Neural crest cell (in vitro differentiated cells): ENCODE data around the gene PLAC9. TPM values are rescaled to one million over a fixed set of nuclear protein-coding genes. Genes with fewer than 3 reads are reported as not detected.

Experiments
- DNase-seq: peaks from one replicate; pipeline ENCODE4 v3.0.0; 2021; ENCODE audit warnings: low read depth, mixed read lengths, low spot score
- H3K27ac Mint-ChIP-seq: one replicate; pipeline ENCODE4 v1.8.0; 2021; ENCODE audit warnings: mild to moderate bottlenecking, mixed read lengths; ENCODE audit not compliant: unreplicated experiment
- H3K27me3 Mint-ChIP-seq: 2 replicates; pipeline ENCODE4 v1.8.0; 2021; ENCODE audit warnings: low read depth, mild to moderate bottlenecking, mixed read lengths
- H3K36me3 Mint-ChIP-seq: 2 replicates; pipeline ENCODE4 v1.8.0; 2021; ENCODE audit warnings: low read depth, mild to moderate bottlenecking, mixed read lengths
- H3K4me1 Mint-ChIP-seq: 2 replicates; pipeline ENCODE4 v1.8.0; 2021; ENCODE audit warnings: mixed read lengths
- H3K4me3 Mint-ChIP-seq: one replicate; pipeline ENCODE4 v1.8.0; 2021; ENCODE audit warnings: mild to moderate bottlenecking, mixed read lengths
- H3K9me3 Mint-ChIP-seq: 2 replicates; pipeline ENCODE4 v1.8.0; 2021; ENCODE audit warnings: mixed read lengths
- total RNA-seq: library from RNA; stranded (reverse); gene quantifications from 2 replicates; pipeline ENCODE4 v1.2.1, GENCODE V29; 2021
- TF ChIP-seq, protein P1 (sequence below): fragments of 200-600 bp; sonication (generic); conservative IDR thresholded peaks from 2 replicates; pipeline ENCODE4 v1.5.0; 2021; ENCODE audit warnings: antibody characterized with exemption, mild to moderate bottlenecking

The PLAC9 gene
- total RNA-seq, 1 donor from 2014 or later = 27.5 TPM

DNA sequence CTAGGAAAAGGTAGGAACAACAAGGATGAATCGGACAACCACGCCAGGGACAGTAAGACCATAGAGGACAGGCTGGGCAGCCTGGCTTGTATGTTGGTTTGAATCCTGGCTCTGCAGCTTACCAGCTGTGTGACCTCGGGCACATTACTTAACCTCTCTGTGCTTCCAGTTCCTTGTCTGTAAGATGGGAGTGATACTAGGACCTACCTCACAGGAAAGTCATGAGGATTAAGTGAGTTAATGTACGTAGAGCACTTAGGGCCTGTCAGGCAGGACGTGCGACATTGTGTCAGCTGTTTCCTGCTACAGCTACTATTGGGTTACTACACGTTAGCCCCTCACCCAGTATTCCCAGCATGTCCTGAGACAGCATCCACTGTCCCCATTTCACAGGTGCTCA lies 32.1 kb downstream of the PLAC9 start:
- H3K4me3 Mint-ChIP-seq = no peak overlapping the region
- H3K27ac Mint-ChIP-seq = no peak overlapping the region
- H3K9me3 Mint-ChIP-seq = no peaks in the 10 kb centered on the region
- H3K27me3 Mint-ChIP-seq = no peaks in the 10 kb centered on the region
- H3K36me3 Mint-ChIP-seq = no peaks in the 10 kb centered on the region
- no peak for DNase-seq
- H3K4me1 Mint-ChIP-seq = peaks cover 27% of the 10 kb centered on the region
- TF ChIP-seq, protein P1, sequence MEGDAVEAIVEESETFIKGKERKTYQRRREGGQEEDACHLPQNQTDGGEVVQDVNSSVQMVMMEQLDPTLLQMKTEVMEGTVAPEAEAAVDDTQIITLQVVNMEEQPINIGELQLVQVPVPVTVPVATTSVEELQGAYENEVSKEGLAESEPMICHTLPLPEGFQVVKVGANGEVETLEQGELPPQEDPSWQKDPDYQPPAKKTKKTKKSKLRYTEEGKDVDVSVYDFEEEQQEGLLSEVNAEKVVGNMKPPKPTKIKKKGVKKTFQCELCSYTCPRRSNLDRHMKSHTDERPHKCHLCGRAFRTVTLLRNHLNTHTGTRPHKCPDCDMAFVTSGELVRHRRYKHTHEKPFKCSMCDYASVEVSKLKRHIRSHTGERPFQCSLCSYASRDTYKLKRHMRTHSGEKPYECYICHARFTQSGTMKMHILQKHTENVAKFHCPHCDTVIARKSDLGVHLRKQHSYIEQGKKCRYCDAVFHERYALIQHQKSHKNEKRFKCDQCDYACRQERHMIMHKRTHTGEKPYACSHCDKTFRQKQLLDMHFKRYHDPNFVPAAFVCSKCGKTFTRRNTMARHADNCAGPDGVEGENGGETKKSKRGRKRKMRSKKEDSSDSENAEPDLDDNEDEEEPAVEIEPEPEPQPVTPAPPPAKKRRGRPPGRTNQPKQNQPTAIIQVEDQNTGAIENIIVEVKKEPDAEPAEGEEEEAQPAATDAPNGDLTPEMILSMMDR = no peak

DNA sequence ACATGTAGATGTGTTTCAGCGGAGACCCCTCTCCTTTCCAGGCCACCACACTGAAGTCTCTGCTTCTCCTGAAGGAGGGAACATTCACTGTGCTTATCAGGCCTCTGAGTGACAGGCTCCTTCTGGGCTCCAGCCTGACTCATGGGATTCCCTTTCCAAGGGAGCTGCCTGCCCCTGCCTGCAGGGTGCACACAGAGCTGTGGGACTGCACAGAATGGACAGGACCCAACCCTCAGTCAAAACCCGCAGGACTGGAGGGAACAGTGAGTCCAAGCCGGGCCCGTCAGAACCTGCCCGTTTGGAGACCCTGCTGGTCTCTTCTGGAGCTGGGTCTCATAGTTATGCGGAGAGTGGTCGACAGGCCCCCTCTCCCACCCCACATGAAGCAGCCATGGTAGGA lies 32.6 kb downstream of the PLAC9 start:
- Mint-ChIP-seq H3K9me3 (no peaks in the 10 kb centered on the region), H3K4me1 (peaks cover 24% of the 10 kb centered on the region), H3K4me3 (no peak overlapping the region), H3K27ac (no peak overlapping the region), H3K36me3 (no peaks in the 10 kb centered on the region), H3K27me3 (no peaks in the 10 kb centered on the region)
- TF ChIP-seq, protein P1 = no peak
- no peak for DNase-seq

DNA sequence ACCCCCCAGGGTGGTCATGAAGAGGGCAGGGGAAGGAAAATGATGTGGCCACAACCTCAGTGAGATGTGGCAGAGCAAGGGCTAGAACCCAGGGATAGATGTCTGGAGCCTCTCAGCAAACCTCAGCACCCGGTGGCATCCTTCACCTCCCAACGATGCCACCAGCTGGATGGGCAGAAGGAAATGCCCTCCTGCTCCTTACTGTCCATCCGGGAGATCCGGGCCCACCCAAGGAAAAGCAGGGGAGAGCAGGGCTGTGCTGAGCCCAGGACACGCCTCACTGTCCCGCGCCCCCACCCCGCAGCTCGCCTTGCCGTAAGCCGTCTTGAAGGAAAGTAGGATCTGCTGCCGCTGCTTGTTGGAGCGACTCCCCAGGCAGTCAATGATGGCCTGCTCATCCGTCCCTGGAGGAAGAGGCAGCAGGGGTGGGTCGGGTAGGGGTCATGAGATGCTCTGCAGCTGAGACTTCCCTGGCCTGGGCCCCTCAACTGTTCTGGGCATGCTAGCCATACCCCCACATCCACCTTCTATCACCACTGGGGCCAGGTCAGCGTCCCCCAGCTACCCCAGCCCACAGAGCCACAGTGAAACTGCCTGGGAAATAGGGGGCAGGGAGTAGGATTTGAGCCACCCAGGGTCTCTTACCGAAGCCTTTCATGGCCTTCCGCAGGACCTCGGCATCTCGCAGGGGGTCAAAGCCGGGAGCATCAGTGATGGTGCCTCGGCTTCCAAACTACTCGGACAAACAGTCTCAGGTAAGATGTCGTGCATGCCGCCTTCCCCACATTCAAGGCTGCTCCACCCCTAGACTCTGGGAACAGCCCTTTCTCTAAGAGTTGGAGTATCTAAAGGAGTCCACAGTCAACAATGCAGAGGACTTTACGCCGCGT lies 34.3 kb downstream of the PLAC9 start:
- Mint-ChIP-seq H3K9me3 (no peaks in the 10 kb centered on the region), H3K36me3 (no peaks in the 10 kb centered on the region), H3K27ac (no peak overlapping the region), H3K27me3 (no peaks in the 10 kb centered on the region), H3K4me1 (peaks cover 14% of the 10 kb centered on the region), H3K4me3 (no peak overlapping the region)
- DNase-seq = no peak
- TF ChIP-seq, protein P1 = no peak

DNA sequence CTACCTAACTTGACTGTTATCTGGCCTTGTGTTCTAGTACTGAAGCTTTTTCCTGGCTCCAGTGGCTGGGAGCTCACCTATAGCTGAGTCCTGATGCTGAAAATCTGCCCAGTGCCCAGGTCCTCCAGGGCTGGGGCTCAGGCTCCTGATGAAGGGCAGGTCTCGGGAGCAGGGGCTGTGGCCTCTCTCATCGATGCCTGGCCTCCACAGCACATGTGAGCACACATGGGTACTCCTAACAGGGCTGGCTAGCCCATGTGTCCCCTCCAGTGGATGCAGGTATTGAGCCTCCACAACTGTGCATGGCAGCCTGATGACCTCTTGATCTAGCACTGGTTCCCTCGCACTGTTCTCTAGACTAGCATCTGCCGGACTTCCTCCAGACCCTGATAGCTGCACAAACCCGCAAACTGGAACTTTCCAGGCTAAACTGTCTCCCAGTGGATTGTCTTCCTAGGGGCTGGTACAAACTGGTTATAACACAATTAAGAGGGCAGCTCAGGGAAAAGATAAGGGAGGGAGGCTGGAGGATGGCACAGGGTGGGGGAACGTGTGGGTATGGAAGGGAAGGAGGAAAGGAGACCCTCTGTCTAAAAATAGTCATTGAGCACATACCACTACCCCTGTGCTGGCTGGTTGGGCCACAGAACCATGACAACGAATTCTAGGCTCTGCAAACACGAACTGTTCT lies 35.1 kb downstream of the PLAC9 start:
- Mint-ChIP-seq H3K9me3 (no peaks in the 10 kb centered on the region), H3K27ac (no peak overlapping the region), H3K27me3 (no peaks in the 10 kb centered on the region), H3K36me3 (no peaks in the 10 kb centered on the region), H3K4me3 (no peak overlapping the region), H3K4me1 (peaks cover 14% of the 10 kb centered on the region)
- TF ChIP-seq, protein P1 = no peak
- DNase-seq = no peak

DNA sequence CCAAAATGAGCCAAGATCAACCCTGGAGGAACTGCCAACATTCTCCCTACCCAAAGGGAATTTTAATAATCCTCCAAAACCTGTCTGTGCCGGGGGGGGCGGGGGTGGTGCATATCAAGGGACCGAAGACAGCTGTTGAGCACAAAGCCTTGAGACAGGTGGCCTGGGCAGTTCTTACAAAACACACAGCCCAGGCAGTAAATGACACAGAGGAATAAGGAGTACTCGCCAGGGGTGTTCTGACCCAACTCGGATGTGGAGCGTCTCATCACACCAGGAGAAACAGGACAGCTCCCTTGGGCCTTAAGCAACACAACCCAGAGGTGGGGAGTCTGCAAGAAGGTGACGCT lies 35.6 kb downstream of the PLAC9 start:
- H3K27ac Mint-ChIP-seq = no peak overlapping the region
- no peaks in the 10 kb centered on the region for H3K36me3 Mint-ChIP-seq
- H3K4me1 Mint-ChIP-seq = peaks cover 14% of the 10 kb centered on the region
- no peaks in the 10 kb centered on the region for H3K27me3 Mint-ChIP-seq
- H3K9me3 Mint-ChIP-seq = no peaks in the 10 kb centered on the region
- H3K4me3 Mint-ChIP-seq = no peak overlapping the region
- DNase-seq = no peak
- TF ChIP-seq, protein P1 = no peak
